Astrocyte of the cerebellum (primary cell): ENCODE measurements around the gene NME9.

Source experiments
- DNase-seq: peaks from one replicate; pipeline ENCODE4 v3.0.0-alpha.2; 2011; ENCODE audit warnings: low read depth
- H3K4me3 ChIP-seq: 2 replicates; pipeline ENCODE4 v1.5.1; 2011; ENCODE audit warnings: mild to moderate bottlenecking, low read depth, low read length, moderate library complexity
- in situ Hi-C: cut with HindIII; loops from 2 replicates; pipeline ENCODE4 v1.10.0; 2017; ENCODE audit warnings: low sequenced_read_pairs
- TF ChIP-seq, protein P1 (sequence below): IDR thresholded peaks from 2 replicates; pipeline ENCODE4 v1.5.1; 2012; ENCODE audit warnings: low read length, low read depth, moderate library complexity, mild to moderate bottlenecking; ENCODE audit errors: missing control alignments

The NME9 gene

DNA sequence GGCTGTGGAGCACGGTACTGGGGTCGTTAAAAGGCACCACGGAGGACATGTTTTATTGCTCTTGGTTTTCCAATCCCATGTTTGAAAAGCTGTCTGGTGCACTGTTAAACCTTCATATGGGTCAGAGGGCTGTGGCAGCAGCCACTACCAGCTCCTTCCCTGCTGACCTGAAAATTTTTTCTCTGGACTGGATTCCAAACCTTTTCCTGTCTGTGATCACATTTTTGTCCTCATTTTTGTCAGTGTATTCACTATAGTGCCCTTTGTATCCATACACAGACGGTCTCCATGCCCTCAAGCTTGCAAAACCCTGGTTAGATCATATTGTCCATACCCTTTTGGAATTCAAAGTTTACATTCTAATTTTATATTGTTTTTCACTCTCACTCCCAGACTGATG, 70.5 kb downstream of the NME9 start:
- no peak for DNase-seq
- H3K4me3 ChIP-seq = no peak overlapping the region
- TF ChIP-seq, protein P1, sequence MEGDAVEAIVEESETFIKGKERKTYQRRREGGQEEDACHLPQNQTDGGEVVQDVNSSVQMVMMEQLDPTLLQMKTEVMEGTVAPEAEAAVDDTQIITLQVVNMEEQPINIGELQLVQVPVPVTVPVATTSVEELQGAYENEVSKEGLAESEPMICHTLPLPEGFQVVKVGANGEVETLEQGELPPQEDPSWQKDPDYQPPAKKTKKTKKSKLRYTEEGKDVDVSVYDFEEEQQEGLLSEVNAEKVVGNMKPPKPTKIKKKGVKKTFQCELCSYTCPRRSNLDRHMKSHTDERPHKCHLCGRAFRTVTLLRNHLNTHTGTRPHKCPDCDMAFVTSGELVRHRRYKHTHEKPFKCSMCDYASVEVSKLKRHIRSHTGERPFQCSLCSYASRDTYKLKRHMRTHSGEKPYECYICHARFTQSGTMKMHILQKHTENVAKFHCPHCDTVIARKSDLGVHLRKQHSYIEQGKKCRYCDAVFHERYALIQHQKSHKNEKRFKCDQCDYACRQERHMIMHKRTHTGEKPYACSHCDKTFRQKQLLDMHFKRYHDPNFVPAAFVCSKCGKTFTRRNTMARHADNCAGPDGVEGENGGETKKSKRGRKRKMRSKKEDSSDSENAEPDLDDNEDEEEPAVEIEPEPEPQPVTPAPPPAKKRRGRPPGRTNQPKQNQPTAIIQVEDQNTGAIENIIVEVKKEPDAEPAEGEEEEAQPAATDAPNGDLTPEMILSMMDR = no peak
- in situ Hi-C loops = no loop called here

DNA sequence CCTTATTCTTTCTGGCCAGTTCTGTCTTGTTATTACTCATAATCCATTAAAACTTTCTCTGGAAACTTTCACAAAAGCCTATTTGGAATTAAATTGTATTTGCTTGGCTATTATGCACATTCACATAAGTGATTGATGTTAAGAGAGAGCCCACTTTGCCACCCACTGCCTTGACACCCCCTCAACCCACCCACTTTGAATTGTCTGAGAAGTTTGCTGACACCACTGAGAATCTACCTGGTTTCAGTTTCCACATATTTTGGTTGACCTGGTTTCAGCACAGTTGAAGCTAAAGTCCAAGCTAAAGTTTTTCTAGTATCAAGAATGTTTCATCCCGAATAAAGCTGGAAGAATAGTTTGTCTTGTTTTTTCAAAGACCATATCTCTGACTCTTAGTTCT, 71.7 kb downstream of the NME9 start:
- no peak for DNase-seq
- TF ChIP-seq, protein P1 = no peak
- H3K4me3 ChIP-seq = no peak overlapping the region
- in situ Hi-C loops = no loop called here

DNA sequence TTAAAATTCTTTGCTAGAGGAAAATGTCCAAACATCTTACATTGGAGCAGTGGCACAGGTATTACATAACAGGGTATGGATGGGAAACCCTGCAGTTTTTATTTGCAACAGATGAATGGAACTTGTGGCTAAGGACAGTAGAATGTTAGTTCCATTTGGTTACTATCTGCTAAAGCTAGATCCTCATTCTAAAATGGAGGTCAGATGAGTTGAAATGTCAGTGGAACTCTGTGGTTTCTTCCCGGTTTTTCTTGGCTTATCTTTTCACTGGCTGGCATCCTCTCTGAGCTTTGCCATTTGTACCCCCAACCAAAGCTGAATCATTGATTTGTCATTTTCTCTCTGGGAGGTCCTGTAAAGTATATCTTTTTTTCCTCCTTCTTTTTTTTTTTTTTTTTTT, 73.6 kb downstream of the NME9 start:
- TF ChIP-seq, protein P1 = no peak
- DNase-seq = no peak
- in situ Hi-C loops = no loop called here
- H3K4me3 ChIP-seq = no peak overlapping the region

DNA sequence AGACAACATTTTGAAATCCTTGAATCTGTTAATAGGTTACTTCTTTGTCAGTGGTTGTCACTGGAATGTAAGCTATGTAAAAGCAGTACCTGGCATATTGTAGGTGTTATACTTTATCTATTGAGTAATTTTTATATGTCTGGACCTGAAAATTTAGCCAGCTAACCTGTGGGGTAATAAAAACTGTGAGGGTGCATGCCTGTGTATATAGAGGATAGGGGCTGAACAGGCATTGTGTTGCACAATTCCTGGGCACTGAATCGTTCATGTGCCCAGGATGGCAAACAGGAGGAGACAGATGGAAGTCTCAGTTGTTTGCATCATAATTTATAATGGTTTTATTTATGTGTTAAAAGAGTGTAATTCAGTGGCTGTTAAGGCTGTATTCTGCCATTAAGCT, 75.4 kb downstream of the NME9 start:
- TF ChIP-seq, protein P1 = no peak
- DNase-seq = no peak
- no peak overlapping the region for H3K4me3 ChIP-seq
- in situ Hi-C loops = no loop called here

DNA sequence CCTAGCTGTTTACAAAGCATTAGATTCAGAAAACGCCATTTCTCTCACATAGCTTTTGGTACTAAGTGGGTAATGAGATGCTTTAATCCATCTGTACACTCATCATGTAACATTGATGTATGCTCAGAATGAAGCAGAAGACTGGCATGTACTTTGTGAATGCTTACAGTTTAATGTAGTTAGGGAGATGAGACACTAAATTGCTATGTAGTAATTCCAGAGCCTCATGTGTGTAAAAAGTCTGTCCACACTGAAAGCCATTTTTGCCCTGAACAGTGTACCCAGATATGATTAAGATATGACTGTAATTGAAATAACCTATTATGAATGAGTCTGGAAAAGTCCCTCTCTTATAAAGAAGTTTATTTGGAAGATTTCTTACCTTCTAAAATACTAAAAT, 76.0 kb downstream of the NME9 start:
- in situ Hi-C loops = no loop called here
- TF ChIP-seq, protein P1 = no peak
- no peak overlapping the region for H3K4me3 ChIP-seq
- no peak for DNase-seq
